Left lung (tissue), 10 donors: ENCODE results near the gene PSPC1. TPM values are rescaled to one million over a fixed set of nuclear protein-coding genes. Genes with fewer than 3 reads are reported as not detected.

Experiments
- ATAC-seq: fragments of 200-7000 bp; cut with Tn5 transposase; one replicate; pipeline ENCODE4 v1.9.1; 2020; ENCODE audit warnings: moderate library complexity
- DNase-seq, 4 donors: peaks; one replicate each; pipeline ENCODE4 v3.0.0-alpha.2; 2013 to 2020
- H3K27ac ChIP-seq, 2 donors: fragments of 200-600 bp; sonication (generic) in 1 of 2; one replicate each; pipeline versions ENCODE4 v1.5.0 to v1.8.0; 2020 to 2021
- H3K27me3 ChIP-seq, 2 donors: fragments of 200-600 bp; sonication (generic) in 1 of 2; one replicate each; pipeline versions ENCODE4 v1.5.0 to v1.8.0; 2020 to 2021
- H3K36me3 ChIP-seq, 2 donors: fragments of 200-600 bp; sonication (generic) in 1 of 2; one replicate each; pipeline versions ENCODE4 v1.5.0 to v1.8.0; 2020 to 2021
- H3K4me1 ChIP-seq, 2 donors: fragments of 200-600 bp; one replicate each; pipeline ENCODE4 v1.8.0; 2021
- H3K4me3 ChIP-seq, 2 donors: fragments of 200-600 bp; sonication (generic) in 1 of 2; one replicate each; pipeline versions ENCODE4 v1.5.0 to v1.8.0; 2020 to 2021; ENCODE audit warnings: mild to moderate bottlenecking in 1 of 2
- H3K9me3 ChIP-seq, 2 donors: fragments of 200-600 bp; sonication (generic) in 1 of 2; one replicate each; pipeline versions ENCODE4 v1.5.0 to v1.8.0; 2020 to 2021
- intact Hi-C, 2 donors: fragments of 100-400 bp; cut with DNase I; formaldehyde crosslinking; loops; one replicate each; pipeline versions ENCODE4 v1.11.2 to v1.14.2; 2022
- polyA plus RNA-seq, 6 donors: library from polyadenylated mRNA; unstranded; fragments of 120-200 nt; gene quantifications; one replicate each; pipeline ENCODE4 v1.2.1, GENCODE V29; 2013; ENCODE audit not compliant: insufficient read length in 6 of 6
- total RNA-seq, 2 donors: library from RNA; stranded (reverse); fragmentation: NEBNext Ultra II Directional; extraction: Animal tissue kit (Norgen Biotek cat#: 25700); gene quantifications; one replicate each; pipeline ENCODE4 v1.2.1, GENCODE V29; 2021
- TF ChIP-seq, protein P1 (sequence below), 2 donors: fragments of 200-600 bp; sonication (generic) in 1 of 2; IDR thresholded peaks; one replicate each; pipeline versions ENCODE4 v1.5.0 to v1.8.0; 2021; ENCODE audit warnings: antibody characterized with exemption in 2 of 2
- donor health status: DM: no; HTN: yes; CAD: no.
- donor health status: DM: no; HTN: no; CAD: no.

The PSPC1 gene
- total and polyA plus RNA-seq, 8 donors: 34.8 to 86.2 (median 76.1) TPM

DNA sequence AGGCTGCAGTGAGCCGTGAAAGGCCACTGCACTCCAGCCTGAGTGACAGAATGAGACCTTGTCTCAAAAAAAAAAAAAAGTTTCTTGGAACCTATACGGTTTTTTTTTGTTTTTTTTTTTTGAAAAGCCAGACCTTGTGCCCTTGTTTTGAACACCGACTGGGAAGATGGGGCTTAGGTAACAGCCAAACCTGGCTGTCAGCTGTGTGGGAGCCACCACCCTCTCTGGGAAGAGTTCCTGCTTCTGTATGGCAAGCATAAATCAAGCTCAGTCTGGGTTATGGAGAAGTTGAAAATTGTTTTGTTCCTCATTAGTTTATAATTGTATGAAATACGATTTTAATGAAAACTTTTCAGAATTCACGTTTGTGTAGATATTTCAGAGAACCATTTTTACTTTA lies 109.8 kb downstream of the PSPC1 start:
- Histone ChIP-seq H3K9me3 (no peaks in the 10 kb centered on the region), H3K36me3 (peaks cover 6 to 88% of the 10 kb centered on the region in 2 donors), H3K4me1 (no peaks in the 10 kb centered on the region), H3K4me3 (no peak overlapping the region), H3K27ac (no peak overlapping the region), H3K27me3 (no peaks in the 10 kb centered on the region)
- ATAC-seq: no peak
- TF ChIP-seq, protein P1, sequence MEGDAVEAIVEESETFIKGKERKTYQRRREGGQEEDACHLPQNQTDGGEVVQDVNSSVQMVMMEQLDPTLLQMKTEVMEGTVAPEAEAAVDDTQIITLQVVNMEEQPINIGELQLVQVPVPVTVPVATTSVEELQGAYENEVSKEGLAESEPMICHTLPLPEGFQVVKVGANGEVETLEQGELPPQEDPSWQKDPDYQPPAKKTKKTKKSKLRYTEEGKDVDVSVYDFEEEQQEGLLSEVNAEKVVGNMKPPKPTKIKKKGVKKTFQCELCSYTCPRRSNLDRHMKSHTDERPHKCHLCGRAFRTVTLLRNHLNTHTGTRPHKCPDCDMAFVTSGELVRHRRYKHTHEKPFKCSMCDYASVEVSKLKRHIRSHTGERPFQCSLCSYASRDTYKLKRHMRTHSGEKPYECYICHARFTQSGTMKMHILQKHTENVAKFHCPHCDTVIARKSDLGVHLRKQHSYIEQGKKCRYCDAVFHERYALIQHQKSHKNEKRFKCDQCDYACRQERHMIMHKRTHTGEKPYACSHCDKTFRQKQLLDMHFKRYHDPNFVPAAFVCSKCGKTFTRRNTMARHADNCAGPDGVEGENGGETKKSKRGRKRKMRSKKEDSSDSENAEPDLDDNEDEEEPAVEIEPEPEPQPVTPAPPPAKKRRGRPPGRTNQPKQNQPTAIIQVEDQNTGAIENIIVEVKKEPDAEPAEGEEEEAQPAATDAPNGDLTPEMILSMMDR (IDR thresholded peaks at IDR 0.05): no peak
- DNase-seq: no peak
- intact Hi-C loops: no loop called here

DNA sequence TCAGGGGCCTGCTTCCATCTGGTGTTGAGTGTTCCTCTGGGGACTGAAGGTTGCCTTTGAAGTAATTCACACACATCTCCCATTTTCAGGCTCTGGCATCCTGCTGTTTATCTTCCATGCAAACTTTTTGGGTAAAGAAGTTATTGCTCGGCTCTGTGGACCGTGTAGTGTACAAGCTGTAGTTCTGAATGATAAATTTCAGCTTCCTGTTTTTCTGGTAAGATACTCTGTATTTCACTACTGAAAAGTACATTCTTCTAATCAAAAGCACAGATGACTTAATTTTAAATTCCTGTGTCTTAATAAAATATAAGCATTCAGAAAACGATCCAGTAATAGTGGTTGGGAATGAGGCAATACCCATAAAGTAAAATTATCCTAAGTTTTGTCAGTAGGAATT lies 112.6 kb downstream of the PSPC1 start:
- Histone ChIP-seq H3K27ac (no peak overlapping the region), H3K9me3 (no peaks in the 10 kb centered on the region), H3K4me1 (no peaks in the 10 kb centered on the region), H3K27me3 (no peaks in the 10 kb centered on the region), H3K4me3 (no peak overlapping the region), H3K36me3 (peaks cover 6 to 100% of the 10 kb centered on the region in 2 donors)
- no peak for DNase-seq
- intact Hi-C loops: no loop called here
- ATAC-seq: no peak
- TF ChIP-seq, protein P1 (IDR thresholded peaks at IDR 0.05): no peak

DNA sequence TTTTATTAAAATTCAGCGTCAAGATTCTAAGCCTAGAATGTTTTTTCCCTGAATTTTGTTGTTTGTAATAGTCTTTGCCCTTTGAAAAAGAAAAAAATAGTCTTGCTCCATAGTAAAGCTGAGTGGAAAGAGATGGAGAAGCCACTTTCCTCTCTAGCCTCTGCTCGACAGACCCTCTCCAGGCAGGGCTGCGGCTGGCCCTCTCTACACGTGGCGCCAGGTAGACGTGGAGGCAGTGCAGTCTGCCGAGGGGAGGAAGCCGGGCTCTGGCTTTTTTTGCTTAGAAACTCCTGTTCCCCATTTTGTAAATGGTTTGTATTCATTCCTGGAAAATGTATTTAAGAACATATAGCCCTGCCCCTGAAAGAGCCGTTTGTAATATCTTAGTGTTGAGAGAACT lies 114.0 kb downstream of the PSPC1 start:
- TF ChIP-seq, protein P1 (IDR thresholded peaks at IDR 0.05): no peak
- no peak for DNase-seq
- no peaks in the 10 kb centered on the region for H3K9me3 ChIP-seq
- no peaks in the 10 kb centered on the region for H3K4me1 ChIP-seq
- intact Hi-C loops: no loop called here
- H3K27ac ChIP-seq: no peak overlapping the region
- H3K27me3 ChIP-seq: no peaks in the 10 kb centered on the region
- H3K36me3 ChIP-seq: peaks cover 6 to 100% of the 10 kb centered on the region in 2 donors
- H3K4me3 ChIP-seq: no peak overlapping the region
- no peak for ATAC-seq

DNA sequence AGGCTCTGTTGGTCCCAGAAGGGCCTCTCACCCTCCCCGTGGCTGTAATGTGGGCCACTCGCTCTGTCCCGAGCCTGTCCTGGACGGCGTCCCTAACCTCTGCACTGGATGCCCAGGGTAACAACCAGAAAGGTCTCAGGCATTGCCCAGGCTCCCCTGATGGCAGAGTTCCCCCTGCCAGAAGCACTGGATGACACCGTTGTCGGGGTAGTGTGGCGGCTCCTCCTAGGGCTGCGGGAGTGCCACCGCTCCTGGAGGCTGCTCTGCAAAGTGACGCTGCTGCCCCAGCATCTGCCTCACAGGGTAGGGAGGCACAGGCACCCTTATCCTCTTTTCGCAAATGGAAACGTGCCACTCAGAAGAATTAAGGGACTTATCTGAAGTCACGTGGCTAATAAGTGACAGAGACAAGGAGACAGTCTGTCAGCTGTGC lies 117.3 kb downstream of the PSPC1 start:
- Histone ChIP-seq H3K4me1 (no peaks in the 10 kb centered on the region), H3K27me3 (no peaks in the 10 kb centered on the region), H3K36me3 (peaks cover 6 to 100% of the 10 kb centered on the region in 2 donors), H3K4me3 (no peak overlapping the region), H3K9me3 (no peaks in the 10 kb centered on the region), H3K27ac (no peak overlapping the region)
- ATAC-seq: peak; percentile 17
- TF ChIP-seq, protein P1 (IDR thresholded peaks at IDR 0.05): no peak
- no peak for DNase-seq
- intact Hi-C loops: no loop called here

DNA sequence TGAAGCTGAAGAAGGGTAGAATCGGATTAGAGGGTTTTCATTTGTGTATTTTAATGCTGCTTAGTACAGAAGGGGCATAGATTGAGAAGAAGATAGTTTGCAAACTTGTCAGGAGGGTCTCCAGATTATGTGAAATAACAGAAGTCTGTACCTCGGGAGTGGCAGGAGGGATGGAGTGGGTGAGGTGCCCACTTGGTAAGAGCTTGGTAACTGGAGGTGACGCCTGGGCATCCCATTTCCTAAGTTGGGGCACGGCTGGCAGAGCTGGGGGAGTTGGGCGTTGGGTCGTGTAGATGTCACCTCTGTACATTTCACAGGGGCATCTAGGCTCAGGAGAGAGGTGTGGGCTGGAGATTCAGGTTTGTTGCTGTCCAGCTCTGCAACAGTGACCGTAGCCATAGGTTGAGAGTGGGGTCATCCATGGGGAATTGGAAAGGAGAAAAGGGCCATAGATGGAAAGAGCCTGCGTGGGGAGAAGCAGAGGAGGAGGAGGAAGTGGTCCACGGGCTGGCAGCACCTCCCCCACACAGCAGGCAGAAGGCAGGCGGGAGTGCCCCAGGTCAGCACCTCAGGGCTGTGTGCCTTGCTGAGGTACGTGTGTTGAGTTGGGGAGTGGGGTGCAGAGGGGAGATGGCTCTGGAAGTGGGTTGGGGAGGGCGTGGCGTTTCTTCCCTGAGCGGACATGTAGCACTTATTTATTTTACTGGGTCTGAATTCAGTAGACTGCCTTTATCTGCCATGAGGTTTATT lies 118.1 kb downstream of the PSPC1 start:
- no peaks in the 10 kb centered on the region for H3K9me3 ChIP-seq
- DNase-seq (no peak), ATAC-seq (no peak)
- no peak overlapping the region for H3K27ac ChIP-seq
- H3K36me3 ChIP-seq: peaks cover 5 to 100% of the 10 kb centered on the region in 2 donors
- no peaks in the 10 kb centered on the region for H3K27me3 ChIP-seq
- intact Hi-C loops: no loop called here
- no peaks in the 10 kb centered on the region for H3K4me1 ChIP-seq
- TF ChIP-seq, protein P1 (IDR thresholded peaks at IDR 0.05): no peak
- H3K4me3 ChIP-seq: no peak overlapping the region
